H9 (cell line): ENCODE results near the gene GALNS. TPM values are rescaled to one million over a fixed set of nuclear protein-coding genes. Genes with fewer than 3 reads are reported as not detected.
A peak's percentile ranks its signal among the peaks of the same experiment; 100 is the strongest.

ENCODE experiments used
- DNase-seq: peaks from one replicate; pipeline ENCODE4 v3.0.0-alpha.2; 2017
- H2AFZ ChIP-seq: one replicate; pipeline ENCODE4 v1.6.1; 2013; ENCODE audit warnings: mild to moderate bottlenecking, low read length, control low read depth, moderate library complexity
- H2AK5ac ChIP-seq: 2 replicates; pipeline ENCODE4 v1.6.1; 2013; ENCODE audit warnings: low read length, control low read depth, mixed read lengths; ENCODE audit not compliant: insufficient read length
- H2BK120ac ChIP-seq: one replicate; pipeline ENCODE4 v1.6.1; 2013; ENCODE audit warnings: low read depth, mild to moderate bottlenecking, low read length, control low read depth, inconsistent platforms; ENCODE audit not compliant: poor library complexity, severe bottlenecking
- H2BK12ac ChIP-seq: 2 replicates; pipeline ENCODE4 v1.6.1; 2013; ENCODE audit warnings: low read length, control low read depth, mixed read lengths, low read depth; ENCODE audit not compliant: insufficient read length
- H2BK15ac ChIP-seq: 2 replicates; pipeline ENCODE4 v1.6.1; 2013; ENCODE audit warnings: low read depth, low read length, control low read depth
- H2BK20ac ChIP-seq: one replicate; pipeline ENCODE4 v1.6.1; 2013; ENCODE audit warnings: low read depth, mild to moderate bottlenecking, low read length, control low read depth, inconsistent platforms; ENCODE audit not compliant: poor library complexity, severe bottlenecking
- H2BK5ac ChIP-seq: 2 replicates; pipeline ENCODE4 v1.6.1; 2013; ENCODE audit warnings: low read length, control low read depth, mixed read lengths; ENCODE audit not compliant: insufficient read length
- H3K14ac ChIP-seq: 2 replicates; pipeline ENCODE4 v1.6.1; 2013; ENCODE audit warnings: low read length, control low read depth; ENCODE audit not compliant: insufficient read depth
- H3K18ac ChIP-seq: 2 replicates; pipeline ENCODE4 v1.6.1; 2013; ENCODE audit warnings: low read depth, mild to moderate bottlenecking, mixed read lengths, low read length, control low read depth; ENCODE audit not compliant: insufficient read length
- H3K23ac ChIP-seq: 2 replicates; pipeline ENCODE4 v1.6.1; 2013; ENCODE audit warnings: low read length, control low read depth, mixed read lengths, low read depth; ENCODE audit not compliant: insufficient read length
- H3K23me2 ChIP-seq: 2 replicates; pipeline ENCODE4 v1.6.1; 2013; ENCODE audit warnings: low read depth, mild to moderate bottlenecking, mixed read lengths, low read length, control low read depth; ENCODE audit not compliant: insufficient read length, poor library complexity, severe bottlenecking
- H3K27ac ChIP-seq: 2 replicates; pipeline ENCODE4 v1.5.1; 2013; ENCODE audit warnings: low read length, control low read depth, mixed read lengths, low read depth; ENCODE audit not compliant: insufficient read length
- H3K27me3 ChIP-seq: 2 replicates; pipeline ENCODE4 v1.6.1; 2013; ENCODE audit warnings: low read length, control low read depth, inconsistent platforms; ENCODE audit not compliant: insufficient read depth
- H3K4ac ChIP-seq: 2 replicates; pipeline ENCODE4 v1.6.1; 2013; ENCODE audit warnings: low read depth, mild to moderate bottlenecking, control low read depth, inconsistent platforms, low read length, moderate library complexity
- H3K4me1 ChIP-seq: 2 replicates; pipeline ENCODE4 v1.6.1; 2013; ENCODE audit warnings: low read length, control low read depth, inconsistent platforms; ENCODE audit not compliant: insufficient read depth
- H3K4me2 ChIP-seq: 2 replicates; pipeline ENCODE4 v1.6.1; 2013; ENCODE audit warnings: low read length, control low read depth, mixed read lengths; ENCODE audit not compliant: insufficient read length, insufficient read depth
- H3K56ac ChIP-seq: 2 replicates; pipeline ENCODE4 v1.6.1; 2013; ENCODE audit warnings: low read depth, mild to moderate bottlenecking, mixed read lengths, low read length, control low read depth; ENCODE audit not compliant: insufficient read length
- H3K79me1 ChIP-seq: 2 replicates; pipeline ENCODE4 v1.6.1; 2013; ENCODE audit warnings: low read depth, mild to moderate bottlenecking, moderate library complexity, low read length, control low read depth, inconsistent platforms; ENCODE audit not compliant: insufficient read depth, poor library complexity, severe bottlenecking
- H3K79me2 ChIP-seq: 2 replicates; pipeline ENCODE4 v1.6.1; 2013; ENCODE audit warnings: low read length, control low read depth, inconsistent platforms; ENCODE audit not compliant: insufficient read depth
- H3K9ac ChIP-seq: 2 replicates; pipeline ENCODE4 v1.6.1; 2013; ENCODE audit warnings: low read length, control low read depth, mixed read lengths; ENCODE audit not compliant: insufficient read length; ENCODE audit errors: extremely low read depth
- H3K9me3 ChIP-seq: one replicate; pipeline ENCODE4 v1.6.1; 2013; ENCODE audit warnings: low read depth, low read length, inconsistent platforms; ENCODE audit not compliant: control insufficient read depth
- H3T11ph ChIP-seq: one replicate; pipeline ENCODE4 v1.6.1; 2013; ENCODE audit warnings: mild to moderate bottlenecking, low read length, control low read depth, inconsistent platforms
- H4K20me1 ChIP-seq: one replicate; pipeline ENCODE4 v1.6.1; 2013; ENCODE audit not compliant: control insufficient read depth, insufficient read length, insufficient read depth
- H4K5ac ChIP-seq: 2 replicates; pipeline ENCODE4 v1.6.1; 2013; ENCODE audit warnings: low read depth, mild to moderate bottlenecking, mixed read lengths, low read length, control low read depth; ENCODE audit not compliant: insufficient read length
- H4K8ac ChIP-seq: replicated peaks from 2 replicates; pipeline ENCODE4 v1.6.1; 2013; ENCODE audit warnings: low read length, control low read depth, mixed read lengths, low read depth; ENCODE audit not compliant: insufficient read length
- H4K91ac ChIP-seq: 2 replicates; pipeline ENCODE4 v1.6.1; 2013; ENCODE audit warnings: low read depth, mild to moderate bottlenecking, moderate library complexity, mixed read lengths, low read length, control low read depth; ENCODE audit not compliant: insufficient read length
- H3K27ac Mint-ChIP-seq, 3 experiments: 2 replicates in 2 of 3; 3 replicates in 1 of 3; pipeline ENCODE4 v1.8.0; 2020 to 2021; ENCODE audit warnings: mixed read lengths in 3 of 3, mild to moderate bottlenecking in 1 of 3, moderate library complexity in 1 of 3
- H3K27me3 Mint-ChIP-seq: 2 replicates; pipeline ENCODE4 v1.8.0; 2021; ENCODE audit warnings: low read depth, mild to moderate bottlenecking, moderate library complexity, mixed read lengths
- H3K36me3 Mint-ChIP-seq, 3 experiments: 2 replicates in 2 of 3; 3 replicates in 1 of 3; pipeline ENCODE4 v1.8.0; 2020 to 2021; ENCODE audit warnings: low read depth in 3 of 3, mixed read lengths in 3 of 3; ENCODE audit not compliant: insufficient read depth in 1 of 3
- H3K4me1 Mint-ChIP-seq, 2 experiments: 2 replicates each; pipeline ENCODE4 v1.8.0; 2020; ENCODE audit warnings: mixed read lengths in 2 of 2
- H3K4me3 Mint-ChIP-seq, 2 experiments: 2 replicates in 1 of 2; 3 replicates in 1 of 2; pipeline ENCODE4 v1.8.0; 2020 to 2021; ENCODE audit warnings: mild to moderate bottlenecking in 2 of 2, mixed read lengths in 2 of 2, moderate library complexity in 1 of 2
- H3K9me3 Mint-ChIP-seq, 2 experiments: 2 replicates in 1 of 2; 3 replicates in 1 of 2; pipeline ENCODE4 v1.8.0; 2020; ENCODE audit warnings: mild to moderate bottlenecking in 2 of 2, mixed read lengths in 2 of 2, moderate library complexity in 1 of 2
- CTCF ChIP-seq: fragments of 200-600 bp; sonication (generic); conservative IDR thresholded peaks from 3 replicates; pipeline ENCODE4 v1.8.0; 2021; ENCODE audit warnings: antibody characterized with exemption, mild to moderate bottlenecking
- WGBS: extraction: QIAGEN DNeasy Blood & Tissue Kit; methylation state at CpG from one replicate; pipeline ENCODE4 v1.1.7; 2013; ENCODE audit warnings: missing lambda C conversion rate, low lambda C conversion rate, mixed read lengths; ENCODE audit not compliant: insufficient read length; ENCODE audit errors: extremely low coverage; 5-methylcytosine and 5-hydroxymethylcytosine counted together
- total RNA-seq: library from RNA; stranded (reverse); gene quantifications from 2 replicates; pipeline ENCODE4 v1.2.1, GENCODE V29; 2021

Gene GALNS
- total RNA-seq, 1 experiment from 2014 or later, result 20.3 TPM

DNA sequence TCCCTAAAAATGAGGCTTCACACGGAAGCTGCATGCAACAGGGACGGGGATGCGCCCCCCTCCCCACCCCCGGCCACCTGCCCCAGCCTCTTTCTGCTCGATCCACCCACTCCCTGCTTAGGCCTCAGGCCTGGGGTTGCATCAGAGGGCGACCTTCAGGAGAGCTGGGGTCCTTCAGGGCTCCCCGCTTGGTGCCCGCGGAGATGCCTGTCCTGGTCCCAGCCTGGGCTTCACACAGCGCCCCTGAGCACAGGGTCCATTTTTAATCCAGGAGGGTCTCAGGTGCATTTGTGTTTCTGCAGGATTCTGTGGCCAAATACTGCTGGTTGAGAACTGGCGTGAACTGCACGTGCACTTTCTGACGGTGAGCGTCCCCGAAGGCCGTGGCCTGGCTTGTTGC lies 37.6 kb downstream of the GALNS start:
- Histone ChIP-seq H2BK20ac (no peak overlapping the region), H2BK15ac (no peak overlapping the region), H3K14ac (no peak overlapping the region), H3K79me2 (no peaks in the 10 kb centered on the region), H2BK120ac (no peak overlapping the region), H3K79me1 (no peaks in the 10 kb centered on the region), H3K9ac (no peak overlapping the region), H2BK5ac (no peak overlapping the region), H4K5ac (no peak overlapping the region), H2AFZ (no peak overlapping the region), H3K4me1 (no peaks in the 10 kb centered on the region), H4K8ac (no peak overlapping the region), H2BK12ac (no peak overlapping the region), H3K23me2 (no peaks in the 10 kb centered on the region), H3T11ph (no peak overlapping the region), H3K18ac (no peak overlapping the region), H3K27ac (no peak overlapping the region), H3K4me2 (no peak overlapping the region), H4K91ac (no peak overlapping the region), H3K27me3 (no peaks in the 10 kb centered on the region), H3K9me3 (no peaks in the 10 kb centered on the region), H2AK5ac (no peak overlapping the region), H4K20me1 (no peaks in the 10 kb centered on the region), H3K4ac (no peak overlapping the region), H3K56ac (no peak overlapping the region), H3K23ac (no peak overlapping the region)
- no peak for TF ChIP-seq CTCF
- H3K4me1 Mint-ChIP-seq, result no peaks in the 10 kb centered on the region
- no peaks in the 10 kb centered on the region for H3K9me3 Mint-ChIP-seq
- H3K36me3 Mint-ChIP-seq, result peaks cover 1 to 8% (median 6%) of the 10 kb centered on the region in 3 experiments; a peak in 3 of 7 replicates
- no CpG with 5 or more reads among the region's 16 CpGs for WGBS
- peak overlapping the region in 1 of 3 experiments; percentile 32; a peak in 1 of 7 replicates for H3K27ac Mint-ChIP-seq
- no peak overlapping the region for H3K4me3 Mint-ChIP-seq
- no peaks in the 10 kb centered on the region for H3K27me3 Mint-ChIP-seq
- DNase-seq, result no peak
